Esophagus muscularis mucosa (tissue), 3 donors: ENCODE results near the gene ATF5.

Source experiments
- POLR2AphosphoS5 ChIP-seq, 2 donors: sonication (generic); formaldehyde crosslinking; IDR thresholded peaks; one replicate each; pipeline ENCODE4 v1.6.1; 2017; ENCODE audit warnings: antibody characterized with exemption in 2 of 2
- TF ChIP-seq, protein P1 (sequence below), 3 experiments: fragments of 200-600 bp in 2 of 3; fragments of 450-650 bp in 1 of 3; sonication (generic) in 2 of 3; IDR thresholded peaks; one replicate each; pipeline ENCODE4 v1.5.1; 2017 to 2019; ENCODE audit warnings: antibody characterized with exemption in 3 of 3, mild to moderate bottlenecking in 2 of 3, moderate library complexity in 1 of 3

DNA sequence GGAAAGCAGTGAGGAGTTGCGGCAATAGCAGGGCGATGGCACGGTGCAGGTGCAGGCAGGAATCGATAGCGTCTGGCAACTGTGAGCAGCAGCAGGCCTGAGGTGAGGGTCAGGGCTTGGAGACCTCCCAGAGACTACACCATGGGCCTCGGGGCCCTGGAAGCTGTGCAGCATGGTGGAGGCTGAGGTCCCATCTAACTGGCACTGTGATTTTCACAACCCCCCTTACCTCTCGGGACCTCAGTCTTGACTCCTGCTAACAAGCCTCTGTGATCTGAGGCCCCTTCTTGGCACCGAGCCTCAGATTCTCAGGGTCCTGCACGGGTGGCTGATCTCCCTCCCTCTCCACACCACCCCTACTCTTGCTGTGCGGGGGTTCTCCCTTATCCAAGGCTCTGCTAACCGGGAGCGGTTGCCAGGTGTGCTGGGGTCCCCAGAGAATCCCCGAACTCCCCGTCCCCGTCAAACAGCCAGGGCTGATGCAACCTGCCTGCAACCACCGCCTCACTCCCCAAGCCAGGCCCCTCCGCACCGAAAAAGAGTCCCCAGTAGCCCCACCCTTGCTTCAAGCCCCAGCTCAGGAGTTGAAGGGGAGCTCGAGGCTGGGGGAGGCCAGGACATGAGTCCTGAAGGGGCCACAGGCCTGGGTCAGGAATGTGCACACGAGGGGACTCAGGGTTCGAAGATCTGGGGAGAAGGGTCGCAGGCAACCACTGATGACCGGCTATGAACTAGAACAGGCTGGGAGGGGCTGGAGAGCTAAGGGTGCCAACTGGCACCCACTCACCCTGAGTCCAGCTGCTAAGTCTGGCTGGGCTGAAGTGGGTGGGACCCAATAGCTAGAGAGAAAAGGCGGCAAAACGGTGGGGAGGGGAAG, 4.8 kb upstream of the ATF5 start:
- TF ChIP-seq, protein P1, sequence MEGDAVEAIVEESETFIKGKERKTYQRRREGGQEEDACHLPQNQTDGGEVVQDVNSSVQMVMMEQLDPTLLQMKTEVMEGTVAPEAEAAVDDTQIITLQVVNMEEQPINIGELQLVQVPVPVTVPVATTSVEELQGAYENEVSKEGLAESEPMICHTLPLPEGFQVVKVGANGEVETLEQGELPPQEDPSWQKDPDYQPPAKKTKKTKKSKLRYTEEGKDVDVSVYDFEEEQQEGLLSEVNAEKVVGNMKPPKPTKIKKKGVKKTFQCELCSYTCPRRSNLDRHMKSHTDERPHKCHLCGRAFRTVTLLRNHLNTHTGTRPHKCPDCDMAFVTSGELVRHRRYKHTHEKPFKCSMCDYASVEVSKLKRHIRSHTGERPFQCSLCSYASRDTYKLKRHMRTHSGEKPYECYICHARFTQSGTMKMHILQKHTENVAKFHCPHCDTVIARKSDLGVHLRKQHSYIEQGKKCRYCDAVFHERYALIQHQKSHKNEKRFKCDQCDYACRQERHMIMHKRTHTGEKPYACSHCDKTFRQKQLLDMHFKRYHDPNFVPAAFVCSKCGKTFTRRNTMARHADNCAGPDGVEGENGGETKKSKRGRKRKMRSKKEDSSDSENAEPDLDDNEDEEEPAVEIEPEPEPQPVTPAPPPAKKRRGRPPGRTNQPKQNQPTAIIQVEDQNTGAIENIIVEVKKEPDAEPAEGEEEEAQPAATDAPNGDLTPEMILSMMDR (IDR thresholded peaks at IDR 0.05) = no peak
- no peak for TF ChIP-seq POLR2AphosphoS5 (IDR thresholded peaks at IDR 0.05)
